Measurements from ENCODE around the gene SOD2.
"Not testable (repeated sequence)": the region's sequence is repeated elsewhere in the genome, so short reads cannot be mapped to it uniquely, and the experiment has no call there.

The SOD2 gene

DNA sequence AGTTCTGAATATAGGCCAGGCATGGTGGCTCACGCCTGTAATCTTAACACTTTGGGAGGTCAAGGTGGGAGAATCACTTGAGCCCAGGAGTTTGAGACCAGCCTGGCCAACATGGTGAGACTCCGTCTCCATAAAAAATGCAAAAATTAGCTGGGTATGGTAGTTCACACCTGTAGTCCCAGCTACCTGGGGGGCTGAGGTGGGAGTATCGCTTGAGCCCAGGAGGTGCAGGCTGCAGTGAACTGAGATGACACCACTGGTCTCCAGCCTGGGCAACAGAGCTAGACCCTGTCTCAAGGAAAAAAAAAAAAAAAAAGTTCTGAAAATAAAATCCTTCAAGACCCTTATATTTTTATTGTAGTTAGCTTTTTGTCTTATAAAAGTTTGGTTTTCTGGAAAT is 22.6 kb upstream of the SOD2 start:
- no peak for DNase-seq

DNA sequence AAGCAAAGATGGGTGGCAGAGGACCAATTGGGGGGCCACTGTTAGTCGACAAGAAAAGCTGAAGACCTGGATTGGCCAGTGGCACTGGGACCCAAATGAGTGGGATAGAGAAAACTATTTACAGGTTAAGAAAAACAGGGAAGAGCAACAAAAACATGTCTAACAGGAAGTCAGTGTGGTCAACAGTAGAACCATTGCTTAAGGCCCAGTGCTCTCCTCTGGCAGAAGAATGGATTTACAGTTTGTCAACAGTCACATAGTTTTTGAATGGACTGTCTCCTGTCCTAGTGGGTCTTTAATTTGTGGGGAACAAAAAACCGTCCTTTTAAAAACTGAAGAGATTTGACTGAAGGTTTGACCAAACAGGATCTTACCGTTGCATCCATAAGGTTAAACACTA is 22.1 kb upstream of the SOD2 start:
- DNase-seq, result no peak

DNA sequence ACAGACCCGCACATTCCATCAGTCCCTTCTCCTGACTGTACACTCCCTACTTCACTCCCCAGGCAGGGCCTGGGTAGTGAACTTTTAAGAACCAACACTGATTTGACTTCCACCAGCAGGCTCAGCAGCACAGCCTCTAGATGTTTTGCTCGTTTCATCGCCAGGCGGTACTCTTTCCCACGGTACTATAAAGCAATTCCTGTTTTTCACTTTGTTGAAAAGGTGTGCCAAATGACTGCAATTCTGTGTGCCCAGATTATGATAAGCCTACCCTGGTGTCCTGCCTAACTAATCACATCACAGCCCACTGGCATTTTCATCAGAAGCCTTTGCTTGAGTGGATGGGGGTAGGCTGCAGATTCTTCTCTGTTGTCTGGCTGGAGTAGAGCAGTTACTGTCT is 21.4 kb upstream of the SOD2 start:
- no peak for DNase-seq

DNA sequence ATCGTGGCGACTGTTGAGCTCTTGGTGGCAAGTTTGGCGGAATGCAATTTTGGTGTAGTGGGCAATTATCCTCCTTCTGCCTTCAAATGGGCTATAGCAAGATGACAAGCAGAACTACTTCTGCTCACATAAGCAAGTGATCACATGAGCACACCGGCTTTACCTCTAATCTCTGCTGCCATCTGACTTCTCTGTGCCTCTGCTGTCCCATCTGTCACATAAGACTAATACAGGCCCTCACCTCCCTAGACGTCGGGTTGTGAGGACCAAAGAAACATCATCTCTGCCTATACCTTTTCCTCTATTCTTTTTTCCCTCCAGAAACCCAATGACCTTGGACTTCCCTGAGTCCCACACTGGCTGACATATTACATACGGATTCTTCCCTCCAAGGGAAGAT is 20.9 kb upstream of the SOD2 start:
- no peak for DNase-seq

GRCh38 chr6:159712389-159712788 is 19.3 kb upstream of the SOD2 start:
- not testable (repeated sequence) for DNase-seq

GRCh38 chr6:159710603-159711002 is 17.6 kb upstream of the SOD2 start:
- DNase-seq, result not testable (repeated sequence)

- DNase-seq, result no peak
Observed at GRCh38 chr6:159701413-159701999, 8.5 kb upstream of the SOD2 start.

DNA sequence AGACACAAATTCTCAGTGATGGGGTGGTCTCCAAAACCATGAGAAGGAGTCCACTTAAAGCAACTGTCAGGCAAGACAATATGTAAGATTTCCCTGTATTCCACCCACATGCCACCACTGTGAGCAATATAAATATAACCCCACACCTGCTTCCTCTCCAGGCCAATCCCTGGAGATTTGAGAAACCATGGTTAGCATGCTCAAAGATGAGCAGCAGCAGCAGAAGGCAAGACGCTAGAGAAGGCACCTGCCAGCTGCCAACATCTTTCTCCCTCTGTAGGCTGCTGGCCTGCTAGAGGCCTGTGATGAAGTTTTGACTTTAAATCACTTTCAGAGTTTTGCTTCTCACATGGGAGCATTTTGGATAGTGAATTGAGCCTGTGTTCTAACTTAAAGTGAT is 7.9 kb upstream of the SOD2 start:
- DNase-seq, result no peak

- DNase-seq, result no peak
Observed at GRCh38 chr6:159695984-159696383, 2.9 kb upstream of the SOD2 start.

- no peak for DNase-seq
Observed at GRCh38 chr6:159693894-159694545, 979 bp upstream of the SOD2 start.

DNA sequence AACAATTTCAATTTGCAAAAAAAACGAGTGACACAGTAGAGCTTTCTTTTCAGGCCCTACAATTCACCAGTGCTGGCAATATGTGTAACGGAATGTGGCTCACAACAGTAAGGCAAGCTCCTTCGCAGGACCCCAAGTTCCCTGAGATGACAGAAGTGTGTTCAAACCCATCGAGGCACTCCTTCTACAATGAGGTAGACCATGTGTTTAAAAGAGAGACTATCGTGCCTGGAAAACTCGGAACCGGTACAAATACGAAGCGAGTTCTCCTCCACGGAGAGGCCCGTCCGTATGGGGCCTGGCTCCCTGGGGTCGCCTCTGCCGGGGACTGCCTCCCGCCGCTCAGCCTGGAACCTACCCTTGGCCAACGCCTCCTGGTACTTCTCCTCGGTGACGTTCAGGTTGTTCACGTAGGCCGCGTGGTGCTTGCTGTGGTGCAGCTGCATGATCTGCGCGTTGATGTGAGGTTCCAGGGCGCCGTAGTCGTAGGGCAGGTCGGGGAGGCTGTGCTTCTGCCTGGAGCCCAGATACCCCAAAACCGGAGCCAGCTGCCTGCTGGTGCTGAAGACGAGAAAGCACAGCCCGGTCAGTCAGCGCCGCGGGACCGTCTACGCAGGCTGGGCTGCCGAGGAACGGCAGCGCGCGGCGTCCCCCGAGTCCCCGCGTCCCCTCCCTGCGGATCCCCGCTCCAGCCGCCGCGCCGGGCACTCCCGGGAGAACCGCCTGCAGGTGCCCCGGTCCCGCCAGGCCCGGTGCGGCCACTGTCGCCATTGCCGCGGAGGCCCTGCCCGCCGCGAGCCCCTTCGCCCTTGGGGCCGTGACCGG is 526 bp downstream of the SOD2 start:
- DNase-seq, result no peak

DNA sequence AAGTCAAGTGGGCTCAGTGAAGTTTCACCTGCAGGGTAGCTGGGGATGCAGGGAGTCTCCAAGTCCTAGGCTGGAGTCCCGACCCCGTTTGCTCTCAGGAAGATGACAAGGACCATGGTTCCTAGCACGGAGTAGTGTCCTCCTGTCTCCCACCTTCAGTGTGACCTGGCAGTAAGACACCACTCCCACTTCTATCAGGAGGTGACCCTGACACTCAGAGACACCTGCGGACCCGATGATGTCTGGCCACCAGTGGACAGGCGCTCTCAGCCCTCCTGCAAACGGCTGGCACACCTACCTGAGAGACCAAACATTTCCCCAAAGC is 1.1 kb downstream of the SOD2 start:
- DNase-seq, result no peak

GRCh38 chr6:159691133-159691962 is 1.7 kb downstream of the SOD2 start:
- DNase-seq, result no peak

DNA sequence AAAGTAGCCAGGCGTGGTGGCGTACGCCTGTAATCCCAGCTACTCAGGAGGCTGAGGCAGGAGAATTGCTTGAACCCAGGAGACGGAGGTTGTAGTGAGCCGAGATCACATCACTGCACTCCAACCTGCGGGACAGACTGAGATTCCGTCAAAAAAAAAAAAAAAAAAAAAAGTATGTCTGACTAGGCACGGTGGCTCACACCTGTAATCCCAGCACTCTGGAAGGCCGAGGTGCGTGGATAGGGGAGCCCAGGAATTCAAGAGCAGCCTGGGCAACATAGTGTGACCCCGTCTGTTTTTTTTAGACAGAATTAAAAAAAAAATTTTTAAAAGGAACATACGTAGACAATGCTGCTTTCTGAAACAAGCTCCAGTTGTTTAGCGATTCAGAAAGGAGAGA is 2.9 kb downstream of the SOD2 start:
- not testable (repeated sequence) for DNase-seq

DNA sequence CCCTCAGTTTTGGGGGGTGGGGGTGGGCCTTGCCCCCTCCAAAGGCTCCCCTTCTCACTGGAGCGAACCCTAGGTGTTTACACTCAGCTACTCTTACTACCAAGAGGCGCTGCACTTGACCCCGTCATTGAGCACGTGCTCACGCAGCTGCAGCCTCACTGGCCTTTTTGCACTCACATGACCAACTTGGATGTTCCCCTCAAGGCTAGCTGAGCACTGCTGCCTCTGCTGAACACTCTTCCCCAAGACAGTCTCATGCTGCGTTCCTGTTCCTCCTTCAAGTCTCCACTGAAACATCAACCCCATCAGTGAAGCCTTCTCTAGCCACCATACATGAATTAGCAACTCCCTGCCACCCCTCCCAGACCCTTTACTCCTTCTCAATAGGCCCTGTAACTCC is 4.0 kb downstream of the SOD2 start:
- no peak for DNase-seq

- no peak for DNase-seq
Observed at GRCh38 chr6:159688266-159688905, 4.7 kb downstream of the SOD2 start.

- no peak for DNase-seq
Observed at GRCh38 chr6:159687341-159687740, 5.7 kb downstream of the SOD2 start.

DNA sequence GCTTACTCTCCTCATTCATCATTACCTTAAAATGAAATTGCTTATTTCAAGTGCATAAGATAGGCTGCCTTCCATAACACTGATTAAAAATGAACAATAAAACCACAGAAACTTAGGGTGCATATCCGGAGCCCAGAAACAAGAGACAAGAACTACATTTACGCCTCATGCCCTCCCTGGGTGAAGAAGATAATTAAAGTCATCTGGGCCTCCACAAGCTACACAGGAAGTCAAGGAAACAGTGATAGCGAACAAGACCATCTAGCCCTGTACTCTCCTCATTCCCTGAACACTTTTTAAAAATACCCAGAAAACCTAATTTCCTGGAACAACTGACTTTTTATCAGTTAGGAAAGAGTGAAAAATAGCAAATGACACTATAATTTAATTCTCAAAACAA is 6.3 kb downstream of the SOD2 start:
- no peak for DNase-seq

DNA sequence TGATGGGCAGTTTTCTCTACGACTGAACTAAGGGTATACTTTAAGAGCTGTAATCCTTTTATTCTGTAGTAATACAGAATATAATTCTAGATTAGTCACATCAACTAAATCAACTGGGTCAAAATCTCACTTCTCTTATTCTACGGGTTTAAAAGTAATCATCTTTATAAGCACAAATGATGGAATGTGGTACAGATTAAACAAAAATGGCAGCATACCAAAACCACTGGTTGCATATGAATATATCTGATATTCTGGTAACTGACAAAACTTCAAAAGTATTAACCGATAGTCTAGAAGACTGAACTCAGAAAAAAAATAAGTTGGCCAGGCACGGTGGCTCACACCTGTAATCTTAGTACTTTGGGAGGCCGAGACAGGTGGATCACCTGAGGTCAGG is 7.0 kb downstream of the SOD2 start:
- no peak for DNase-seq

GRCh38 chr6:159684013-159684304 is 9.1 kb downstream of the SOD2 start:
- no peak for DNase-seq

- DNase-seq, result no peak
Observed at GRCh38 chr6:159682810-159683209, 10.2 kb downstream of the SOD2 start.

DNA sequence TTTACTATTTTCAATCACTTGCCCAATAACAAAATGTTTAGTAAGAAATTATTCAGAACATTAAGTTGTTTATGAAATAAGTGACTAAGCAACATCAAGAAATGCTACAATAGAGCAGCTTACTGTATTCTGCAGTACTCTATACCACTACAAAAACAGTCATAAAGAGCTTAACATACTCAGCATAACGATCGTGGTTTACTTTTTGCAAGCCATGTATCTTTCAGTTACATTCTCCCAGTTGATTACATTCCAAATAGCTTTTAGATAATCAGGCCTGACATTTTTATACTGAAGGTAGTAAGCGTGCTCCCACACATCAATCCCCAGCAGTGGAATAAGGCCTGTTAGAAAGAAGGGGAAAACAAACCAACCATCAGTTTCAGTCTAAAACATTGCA is 10.7 kb downstream of the SOD2 start:
- no peak for DNase-seq

DNA sequence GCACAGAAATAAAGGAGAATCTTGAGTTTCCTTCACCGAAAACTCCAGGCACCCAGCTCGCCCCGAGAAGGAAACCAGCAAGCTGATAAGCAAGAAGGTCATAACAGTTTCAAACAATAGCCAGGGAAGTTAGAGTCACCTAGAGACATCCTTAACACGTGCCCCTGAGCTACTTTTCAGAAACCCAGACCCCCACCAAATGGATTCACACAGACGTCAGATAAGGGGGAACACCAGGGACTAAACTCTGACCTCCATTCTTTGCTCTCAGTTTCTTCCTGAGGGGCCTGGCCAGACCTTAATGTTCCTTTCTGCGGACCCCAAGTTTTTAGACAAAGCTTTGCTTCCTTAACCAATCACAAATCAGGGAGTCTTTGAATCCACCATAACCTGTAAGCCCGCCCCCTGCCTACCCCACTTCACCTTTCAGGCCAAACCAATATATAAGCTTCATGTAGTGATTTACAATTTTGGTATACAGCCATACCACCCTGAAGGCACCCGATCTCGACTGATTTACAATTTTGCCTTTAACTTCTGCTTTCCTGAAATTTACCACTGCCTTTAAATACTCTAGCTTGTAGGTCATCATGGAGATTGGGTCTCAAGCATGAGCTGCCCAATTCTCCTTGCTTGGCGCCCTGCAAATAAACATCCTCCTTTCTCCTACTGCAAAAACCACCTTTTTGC is 11.7 kb downstream of the SOD2 start:
- no peak for DNase-seq
